ENCODE results near the gene GGA1.
A peak's percentile ranks its signal among the peaks of the same experiment; 100 is the strongest.

DNA sequence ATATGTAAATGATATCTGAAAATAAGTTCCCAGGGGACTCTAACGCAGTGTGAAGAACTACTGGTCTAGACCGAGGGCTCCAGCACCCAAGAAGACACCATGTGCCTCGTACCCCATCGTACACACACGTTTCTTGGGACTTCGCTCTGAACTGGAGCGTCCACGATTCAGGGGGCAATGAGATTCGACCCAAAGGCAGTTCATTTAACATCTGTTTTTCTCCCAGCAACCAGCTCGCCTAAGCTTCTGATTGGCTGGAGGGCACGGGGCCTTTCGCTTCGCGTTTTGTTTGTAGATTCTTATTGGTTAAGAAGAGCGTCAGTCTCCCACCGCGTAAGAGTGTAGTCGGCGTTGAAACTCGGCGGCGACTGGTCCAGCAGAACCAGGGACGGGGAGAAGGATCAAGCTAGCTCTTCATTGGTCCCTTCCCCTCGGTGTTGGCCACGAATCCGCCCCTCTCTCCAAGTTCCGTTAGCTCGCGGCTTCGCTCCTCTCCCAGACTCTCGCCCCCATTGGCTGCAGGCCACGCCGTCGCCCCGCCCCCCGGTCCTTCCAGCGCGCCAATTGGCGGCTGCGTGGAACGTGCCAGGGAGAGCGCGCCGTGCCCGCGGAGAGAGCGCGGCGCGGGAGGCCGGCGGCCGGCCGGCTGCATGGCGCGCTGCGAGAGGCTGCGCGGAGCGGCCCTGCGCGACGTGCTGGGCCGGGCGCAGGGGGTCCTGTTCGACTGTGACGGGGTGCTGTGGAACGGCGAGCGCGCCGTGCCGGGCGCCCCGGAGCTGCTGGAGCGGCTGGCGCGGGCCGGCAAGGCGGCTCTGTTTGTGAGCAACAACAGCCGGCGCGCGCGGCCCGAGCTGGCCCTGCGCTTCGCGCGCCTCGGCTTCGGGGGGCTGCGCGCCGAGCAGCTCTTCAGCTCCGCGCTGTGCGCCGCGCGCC is 49.8 kb downstream of the GGA1 start, which contains the start of gene PDXP:
- TF ChIP-seq CTCF (IDR thresholded peaks at IDR 0.05) (no peak), POLR2AphosphoS5 (IDR thresholded peaks at IDR 0.05) (peak; percentile 91), POLR2A (IDR thresholded peaks at IDR 0.05) (peak; percentile 43)

Data from prostate gland (tissue), 2 donors.